Type B pancreatic cell (in vitro differentiated cells): ENCODE data around the gene HHAT. TPM values are rescaled to one million over a fixed set of nuclear protein-coding genes. Genes with fewer than 3 reads are reported as not detected.

Experiments
- DNase-seq: peaks from one replicate; pipeline ENCODE4 v3.0.0; 2021; ENCODE audit warnings: mixed read lengths; ENCODE audit not compliant: unreplicated experiment; ENCODE audit errors: extremely low spot score
- H3K27ac Mint-ChIP-seq: 2 replicates; pipeline ENCODE4 v1.8.0; 2021; ENCODE audit warnings: mild to moderate bottlenecking, mixed read lengths
- H3K27me3 Mint-ChIP-seq: 2 replicates; pipeline ENCODE4 v1.8.0; 2021; ENCODE audit warnings: mixed read lengths
- H3K36me3 Mint-ChIP-seq: 2 replicates; pipeline ENCODE4 v1.8.0; 2021; ENCODE audit warnings: mixed read lengths
- H3K4me1 Mint-ChIP-seq: one replicate; pipeline ENCODE4 v1.8.0; 2021; ENCODE audit warnings: mixed read lengths; ENCODE audit not compliant: unreplicated experiment
- H3K4me3 Mint-ChIP-seq: 2 replicates; pipeline ENCODE4 v1.8.0; 2021; ENCODE audit warnings: mild to moderate bottlenecking, mixed read lengths
- H3K9me3 Mint-ChIP-seq: 2 replicates; pipeline ENCODE4 v1.8.0; 2021; ENCODE audit warnings: mixed read lengths
- CTCF ChIP-seq: fragments of 200-600 bp; sonication (generic); conservative IDR thresholded peaks from 2 replicates; pipeline ENCODE4 v1.5.0; 2021; ENCODE audit warnings: antibody characterized with exemption, mild to moderate bottlenecking
- total RNA-seq: library from RNA; stranded (reverse); gene quantifications from 2 replicates; pipeline ENCODE4 v1.2.1, GENCODE V29; 2021; ENCODE audit warnings: low replicate concordance

The HHAT gene
- total RNA-seq, 1 donor from 2014 or later = 9.0 TPM

GRCh38 chr1:210690236-210690635 is 361.5 kb downstream of the HHAT start:
- no peaks in the 10 kb centered on the region for H3K27me3 Mint-ChIP-seq
- H3K4me3 Mint-ChIP-seq = no peak overlapping the region
- no peak for DNase-seq
- no peak overlapping the region for H3K27ac Mint-ChIP-seq
- H3K9me3 Mint-ChIP-seq = no peaks in the 10 kb centered on the region
- peaks cover 9% of the 10 kb centered on the region for H3K4me1 Mint-ChIP-seq
- H3K36me3 Mint-ChIP-seq = no peaks in the 10 kb centered on the region
- no peak for TF ChIP-seq CTCF

DNA sequence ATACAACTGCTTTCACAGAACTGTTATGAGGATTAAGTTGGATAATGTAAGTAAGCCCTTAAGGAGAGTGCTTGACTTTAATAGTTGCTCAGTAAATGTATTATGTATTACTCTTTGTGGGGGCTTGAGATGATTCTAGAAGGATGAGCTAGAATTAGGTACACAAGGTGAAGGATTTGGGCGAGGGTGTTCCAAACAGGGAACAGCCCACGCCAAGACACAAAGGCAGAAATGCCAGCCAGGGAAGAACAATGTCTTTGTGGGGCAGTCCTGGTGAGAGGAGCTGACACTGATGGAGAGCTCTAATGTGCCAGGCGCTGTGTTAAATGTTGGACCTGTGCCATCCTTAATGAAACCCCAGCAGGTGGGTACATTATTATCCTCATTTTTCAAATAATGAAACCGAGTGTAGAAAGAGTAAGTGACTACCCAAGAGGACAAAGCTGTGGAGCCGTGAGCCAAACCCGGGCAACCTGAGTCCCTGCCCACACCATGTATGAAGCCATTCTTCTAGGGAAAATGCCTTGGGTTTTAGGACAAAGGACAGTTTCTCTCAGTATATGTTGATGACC is 362.4 kb downstream of the HHAT start:
- TF ChIP-seq CTCF = no peak

DNA sequence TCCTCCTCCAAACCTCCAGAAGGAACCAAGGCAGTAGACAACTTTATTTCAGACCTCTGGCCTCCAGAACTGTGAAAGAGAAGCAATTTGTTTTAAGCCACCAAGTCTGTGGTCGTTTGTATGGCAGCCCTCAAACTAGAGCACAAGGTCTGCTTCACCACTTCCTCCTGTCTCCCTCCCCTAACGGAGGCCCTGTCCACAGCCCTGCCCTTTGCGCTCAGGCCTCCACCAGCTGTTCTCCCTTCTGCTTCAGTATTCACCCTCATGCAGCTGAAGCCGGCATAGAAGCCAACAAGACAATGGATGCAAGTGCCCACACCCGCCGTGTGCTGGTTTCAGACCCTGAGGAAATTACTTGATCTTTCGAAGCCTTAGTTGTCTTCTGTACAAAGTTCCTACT is 364.1 kb downstream of the HHAT start:
- DNase-seq = no peak
- Mint-ChIP-seq H3K4me1 (peaks cover 9% of the 10 kb centered on the region), H3K36me3 (no peaks in the 10 kb centered on the region), H3K27me3 (no peaks in the 10 kb centered on the region), H3K4me3 (no peak overlapping the region), H3K27ac (no peak overlapping the region), H3K9me3 (no peaks in the 10 kb centered on the region)
- no peak for TF ChIP-seq CTCF

More for the DNA sequence above, 362.4 kb downstream of the HHAT start:
- no peaks in the 10 kb centered on the region for H3K9me3 Mint-ChIP-seq
- no peak overlapping the region for H3K4me3 Mint-ChIP-seq
- no peak for DNase-seq
- no peaks in the 10 kb centered on the region for H3K27me3 Mint-ChIP-seq
- H3K36me3 Mint-ChIP-seq = no peaks in the 10 kb centered on the region
- H3K4me1 Mint-ChIP-seq = peaks cover 9% of the 10 kb centered on the region
- peak overlapping the region; percentile 12 for H3K27ac Mint-ChIP-seq

GRCh38 chr1:210695026-210695425 is 366.3 kb downstream of the HHAT start:
- no peaks in the 10 kb centered on the region for H3K36me3 Mint-ChIP-seq
- H3K4me3 Mint-ChIP-seq = no peak overlapping the region
- H3K9me3 Mint-ChIP-seq = no peaks in the 10 kb centered on the region
- no peak for TF ChIP-seq CTCF
- H3K4me1 Mint-ChIP-seq = peaks cover 9% of the 10 kb centered on the region
- no peak for DNase-seq
- no peaks in the 10 kb centered on the region for H3K27me3 Mint-ChIP-seq
- no peak overlapping the region for H3K27ac Mint-ChIP-seq

DNA sequence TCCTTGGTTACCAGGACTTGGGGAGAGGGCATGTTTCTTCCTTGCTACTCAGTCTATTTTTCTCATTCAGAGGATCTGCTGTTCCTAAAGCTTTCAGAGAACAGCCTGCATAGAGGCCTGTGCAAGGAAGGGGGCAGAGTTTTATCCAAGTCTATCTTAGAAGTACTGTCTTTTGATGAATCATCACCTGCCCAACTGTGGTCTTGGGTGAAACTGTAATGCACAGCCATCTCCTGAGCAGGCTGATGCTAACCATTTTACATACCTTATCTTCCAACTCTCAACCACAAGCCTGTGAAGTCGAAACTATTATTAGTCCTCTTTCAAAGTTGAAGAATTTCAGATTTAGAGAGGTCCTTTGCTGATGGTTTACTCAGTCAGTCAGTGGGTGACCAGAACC is 368.0 kb downstream of the HHAT start:
- Mint-ChIP-seq H3K27ac (no peak overlapping the region), H3K9me3 (no peaks in the 10 kb centered on the region), H3K36me3 (no peaks in the 10 kb centered on the region), H3K4me1 (no peaks in the 10 kb centered on the region), H3K27me3 (no peaks in the 10 kb centered on the region), H3K4me3 (no peak overlapping the region)
- DNase-seq = no peak
- TF ChIP-seq CTCF = no peak

DNA sequence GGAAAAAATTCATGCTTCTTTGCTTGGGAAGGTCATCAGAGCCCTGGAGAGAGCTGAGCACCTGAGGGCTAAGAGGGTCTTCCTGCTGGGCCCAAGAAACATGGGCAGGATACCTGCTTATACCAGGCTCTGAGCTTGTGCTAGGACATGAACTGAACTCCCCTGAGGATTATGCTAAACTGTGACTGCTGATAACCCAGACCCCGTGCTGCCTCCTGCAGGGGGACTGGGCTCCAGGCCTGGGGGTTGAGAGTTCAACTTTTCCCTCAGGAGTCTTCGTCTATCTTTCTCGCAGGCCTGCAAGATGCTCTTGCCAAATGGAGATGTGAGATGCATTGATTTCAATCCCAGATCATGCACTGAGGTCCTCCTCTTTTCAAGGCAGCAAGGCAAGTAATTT is 368.5 kb downstream of the HHAT start:
- Mint-ChIP-seq H3K27me3 (no peaks in the 10 kb centered on the region), H3K4me1 (no peaks in the 10 kb centered on the region), H3K27ac (no peak overlapping the region), H3K4me3 (no peak overlapping the region), H3K9me3 (no peaks in the 10 kb centered on the region), H3K36me3 (no peaks in the 10 kb centered on the region)
- TF ChIP-seq CTCF = no peak
- DNase-seq = no peak
